Measurements from ENCODE around the gene SH2D7. TPM values are rescaled to one million over a fixed set of nuclear protein-coding genes. Genes with fewer than 3 reads are reported as not detected.

Gene SH2D7
- total RNA-seq, 1 experiment from 2014 or later: not detected

GRCh38 chr15:78083186-78083585 lies 9.2 kb upstream of the SH2D7 start:
- POLR2A ChIA-PET: no interaction called here
- H3K36me3 Mint-ChIP-seq (ENCODE audit: insufficient read depth, unreplicated experiment): no peaks in the 10 kb centered on the region

GRCh38 chr15:78083687-78084448 lies 8.5 kb upstream of the SH2D7 start:
- ChIA-PET POLR2A (no interaction called here), CTCF (no interaction called here)
- intact Hi-C loops (cut with micrococcal nuclease; ENCODE audit: unreplicated experiment): no loop called here
- H3K27me3 ChIP-seq (replicated peaks; ENCODE audit: control insufficient read depth, insufficient read depth, low read length): no peaks in the 10 kb centered on the region
- H3K4me1 ChIP-seq: peaks cover 18% of the 10 kb centered on the region
- Mint-ChIP-seq H3K36me3 (ENCODE audit: insufficient read depth, unreplicated experiment) (no peaks in the 10 kb centered on the region), H3K4me3 (ENCODE audit: unreplicated experiment) (no peak overlapping the region), H3K4me1 (ENCODE audit: low read depth, unreplicated experiment) (no peaks in the 10 kb centered on the region), H3K27ac (ENCODE audit: unreplicated experiment) (no peak overlapping the region), H3K9me3 (ENCODE audit: unreplicated experiment) (no peaks in the 10 kb centered on the region), H3K27me3 (ENCODE audit: insufficient read depth, unreplicated experiment) (no peaks in the 10 kb centered on the region)
- BruUV-seq (replicated peaks): no TSS peak
- no peaks in the 10 kb centered on the region for H3K9me3 ChIP-seq
- DNase-seq: no peak
- H3K4me3 ChIP-seq (ENCODE audit: low read depth, low read length): no peak overlapping the region
- TF ChIP-seq CTCF (IDR thresholded peaks at IDR 0.05; ENCODE audit: insufficient read depth in 1 of 2, low read depth in 1 of 2, low read length in 1 of 2, severe bottlenecking in 1 of 2, unreplicated experiment in 1 of 2): no peak
- H3K36me3 ChIP-seq (ENCODE audit: control insufficient read depth, insufficient read depth, low read length): no peaks in the 10 kb centered on the region

More at GRCh38 chr15:78083186-78083585, 9.2 kb upstream of the SH2D7 start:
- H3K27me3 ChIP-seq (replicated peaks; ENCODE audit: control insufficient read depth, insufficient read depth, low read length): no peaks in the 10 kb centered on the region
- no TSS peak for BruUV-seq (replicated peaks)
- DNase-seq: no peak
- no peaks in the 10 kb centered on the region for H3K36me3 ChIP-seq (ENCODE audit: control insufficient read depth, insufficient read depth, low read length)
- CTCF ChIA-PET: no interaction called here
- Mint-ChIP-seq H3K27ac (ENCODE audit: unreplicated experiment) (no peak overlapping the region), H3K27me3 (ENCODE audit: insufficient read depth, unreplicated experiment) (no peaks in the 10 kb centered on the region), H3K4me1 (ENCODE audit: low read depth, unreplicated experiment) (no peaks in the 10 kb centered on the region), H3K4me3 (ENCODE audit: unreplicated experiment) (no peak overlapping the region), H3K9me3 (ENCODE audit: unreplicated experiment) (no peaks in the 10 kb centered on the region)
- no peaks in the 10 kb centered on the region for H3K9me3 ChIP-seq
- intact Hi-C loops (cut with micrococcal nuclease; ENCODE audit: unreplicated experiment): no loop called here
- no peak for TF ChIP-seq CTCF (IDR thresholded peaks at IDR 0.05; ENCODE audit: insufficient read depth in 1 of 2, low read depth in 1 of 2, low read length in 1 of 2, severe bottlenecking in 1 of 2, unreplicated experiment in 1 of 2)
- H3K4me1 ChIP-seq: peaks cover 12% of the 10 kb centered on the region
- H3K4me3 ChIP-seq (ENCODE audit: low read depth, low read length): no peak overlapping the region

DNA sequence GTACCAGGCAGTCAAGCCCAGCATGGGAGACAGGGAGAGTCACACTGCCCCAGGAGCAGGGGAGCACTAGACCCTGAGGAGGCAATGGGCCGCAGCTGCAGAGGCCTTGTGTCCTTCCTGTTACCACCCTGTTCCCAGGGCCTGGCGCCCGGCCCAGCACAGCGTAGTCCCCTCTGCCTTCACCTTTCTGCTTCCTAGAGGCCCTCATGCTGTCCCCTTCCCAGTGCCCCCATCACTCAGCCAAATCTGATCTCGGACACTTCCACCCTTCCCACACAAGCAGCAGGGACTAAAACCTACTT lies 8.0 kb upstream of the SH2D7 start:
- Histone ChIP-seq H3K4me3 (ENCODE audit: low read depth, low read length) (no peak overlapping the region), H3K4me1 (peaks cover 23% of the 10 kb centered on the region), H3K9me3 (no peaks in the 10 kb centered on the region), H3K36me3 (ENCODE audit: control insufficient read depth, insufficient read depth, low read length) (no peaks in the 10 kb centered on the region), H3K27me3 (replicated peaks; ENCODE audit: control insufficient read depth, insufficient read depth, low read length) (no peaks in the 10 kb centered on the region)
- CTCF ChIA-PET: no interaction called here
- POLR2A ChIA-PET: no interaction called here
- H3K4me3 Mint-ChIP-seq (ENCODE audit: unreplicated experiment): no peak overlapping the region
- H3K27ac Mint-ChIP-seq (ENCODE audit: unreplicated experiment): no peak overlapping the region
- no peaks in the 10 kb centered on the region for H3K4me1 Mint-ChIP-seq (ENCODE audit: low read depth, unreplicated experiment)
- no peak for DNase-seq
- no peak for TF ChIP-seq CTCF (IDR thresholded peaks at IDR 0.05; ENCODE audit: insufficient read depth in 1 of 2, low read depth in 1 of 2, low read length in 1 of 2, severe bottlenecking in 1 of 2, unreplicated experiment in 1 of 2)
- no peaks in the 10 kb centered on the region for H3K9me3 Mint-ChIP-seq (ENCODE audit: unreplicated experiment)
- BruUV-seq (replicated peaks): no TSS peak
- intact Hi-C loops (cut with micrococcal nuclease; ENCODE audit: unreplicated experiment): no loop called here
- no peaks in the 10 kb centered on the region for H3K27me3 Mint-ChIP-seq (ENCODE audit: insufficient read depth, unreplicated experiment)
- no peaks in the 10 kb centered on the region for H3K36me3 Mint-ChIP-seq (ENCODE audit: insufficient read depth, unreplicated experiment)

Data from Caco-2 (cell line).